Esophagus muscularis mucosa (tissue), 4 donors: ENCODE data around the gene PARP8.

ENCODE experiments used
- CTCF ChIP-seq, 3 experiments: fragments of 200-600 bp in 2 of 3; fragments of 450-650 bp in 1 of 3; sonication (generic) in 2 of 3; IDR thresholded peaks; one replicate each; pipeline ENCODE4 v1.5.1; 2017 to 2019; ENCODE audit warnings: antibody characterized with exemption in 3 of 3, mild to moderate bottlenecking in 2 of 3, moderate library complexity in 1 of 3
- EP300 ChIP-seq: sonication (generic); formaldehyde crosslinking; IDR thresholded peaks from one replicate; pipeline ENCODE4 v1.6.1; 2017; ENCODE audit warnings: antibody characterized with exemption
- POLR2A ChIP-seq: fragments of 450-650 bp; IDR thresholded peaks from one replicate; pipeline ENCODE4 v1.6.1; 2017; ENCODE audit warnings: antibody characterized with exemption, moderate library complexity, mild to moderate bottlenecking, low read depth
- POLR2AphosphoS5 ChIP-seq, 2 donors: sonication (generic); formaldehyde crosslinking; IDR thresholded peaks; one replicate each; pipeline ENCODE4 v1.6.1; 2017; ENCODE audit warnings: antibody characterized with exemption in 2 of 2

GRCh38 chr5:50843091-50843490 lies 176.7 kb downstream of the PARP8 start:
- TF ChIP-seq POLR2A (no peak), CTCF (IDR thresholded peaks at IDR 0.05) (no peak), POLR2AphosphoS5 (IDR thresholded peaks at IDR 0.05) (no peak), EP300 (no peak)
